GM13977 (cell line): ENCODE data around the gene CEP192.
"Not testable (repeated sequence)": the region's sequence is repeated elsewhere in the genome, so short reads cannot be mapped to it uniquely, and the experiment has no call there.

Source experiments
- DNase-seq: peaks from one replicate; pipeline ENCODE4 v3.0.0; 2012; ENCODE audit warnings: low spot score
- CTCF ChIP-seq: IDR thresholded peaks from 2 replicates; pipeline ENCODE4 v1.5.1; 2012; ENCODE audit warnings: mild to moderate bottlenecking, control low read depth; ENCODE audit not compliant: insufficient read depth; ENCODE audit errors: extremely low read depth, missing control alignments
- in situ Hi-C: fragments of 300-500 bp; cut with MboI; formaldehyde crosslinking; loops from one replicate; pipeline ENCODE4 v1.12.0; 2022; ENCODE audit warnings: low sequenced_read_pairs, low pct_unique_long_range_greater_than_20kb, mixed read lengths, inconsistent platforms; ENCODE audit not compliant: unreplicated experiment

CEP192 gene

GRCh38 chr18:13095466-13095865 lies 104.3 kb downstream of the CEP192 start:
- no peak for TF ChIP-seq CTCF
- in situ Hi-C loops, result no loop called here
- no peak for DNase-seq

GRCh38 chr18:13096232-13096631 lies 105.1 kb downstream of the CEP192 start:
- no peak for DNase-seq
- in situ Hi-C loops, result no loop called here
- no peak for TF ChIP-seq CTCF

GRCh38 chr18:13096719-13097118 lies 105.6 kb downstream of the CEP192 start:
- in situ Hi-C loops, result no loop called here
- TF ChIP-seq CTCF, result no peak

GRCh38 chr18:13098104-13098503 lies 106.9 kb downstream of the CEP192 start:
- in situ Hi-C loops, DNase-seq: not testable (repeated sequence)

More at GRCh38 chr18:13096719-13097118, 105.6 kb downstream of the CEP192 start:
- DNase-seq, result no peak

- in situ Hi-C loops, result no loop called here
- TF ChIP-seq CTCF, result no peak
- no peak for DNase-seq
Measured at GRCh38 chr18:13099113-13099512, 108.0 kb downstream of the CEP192 start.

- no peak for TF ChIP-seq CTCF
- in situ Hi-C loops, result loop anchor here (25.0 kb wide), 1 partner anchor 89 kb away; no protein-coding TSS in a partner anchor
- DNase-seq, result no peak
Measured at GRCh38 chr18:13100942-13101658, 109.9 kb downstream of the CEP192 start.

- in situ Hi-C loops, result loop anchor here (25.0 kb wide), 1 partner anchor 89 kb away; no protein-coding TSS in a partner anchor
- TF ChIP-seq CTCF, result no peak
- no peak for DNase-seq
Measured at GRCh38 chr18:13101659-13102197, 110.6 kb downstream of the CEP192 start.
